ENCODE data around the gene ZIK1. TPM values are rescaled to one million over a fixed set of nuclear protein-coding genes. Genes with fewer than 3 reads are reported as not detected.

The ZIK1 gene
- total RNA-seq = 5.2 and 6.8 TPM in 2 replicates

GRCh38 chr19:57583521-57584416 lies at the start of gene ZIK1:
Gene ZIK1, plus strand, starts transcription at chr19:57584145. Its CDS starts 212 bp downstream, at chr19:57584357.

GRCh38 chr19:57559404-57560025 lies 24.4 kb upstream of the ZIK1 start, which contains the start of gene ZNF550:
Gene ZNF550, minus strand, starts transcription at chr19:57559863. Its CDS starts 181 bp downstream, at chr19:57559682.

GRCh38 chr19:57578487-57579205 lies 5.3 kb upstream of the ZIK1 start, which contains the start of gene ZNF416:
Gene ZNF416, minus strand, starts transcription at chr19:57578911. Its CDS starts 207 bp downstream, at chr19:57578704.

GRCh38 chr19:57599761-57600383 lies 15.9 kb downstream of the ZIK1 start, which contains the start of gene ZNF530:
Gene ZNF530, plus strand, starts transcription at chr19:57599885. Its CDS starts 4,461 bp downstream, at chr19:57604346.

GRCh38 chr19:57613941-57614743 lies 30.2 kb downstream of the ZIK1 start, which contains the start of gene ZNF134:
Gene ZNF134, plus strand, starts transcription at chr19:57614242. Its CDS starts 5,227 bp downstream, at chr19:57619469.

GRCh38 chr19:57632987-57633831 lies 49.3 kb downstream of the ZIK1 start, which contains the start of gene ZNF211:
Gene ZNF211, plus strand, starts transcription at chr19:57633168. Its CDS starts 179 bp downstream, at chr19:57633347.

Other genes starting within 250 kb of the ZIK1 start
- gene ZNF304, start 232.9 kb upstream of the ZIK1 start, total RNA-seq = 9.5 and 10.9 TPM in 2 replicates
- 6.6 and 7.5 TPM in 2 replicates for gene TRAPPC2B, start 220.6 kb upstream of the ZIK1 start, total RNA-seq
- gene ZNF547, start 220.6 kb upstream of the ZIK1 start, total RNA-seq = 3.7 and 3.8 TPM in 2 replicates
- 18.8 and 21.2 TPM in 2 replicates for gene ZNF548, start 194.3 kb upstream of the ZIK1 start, total RNA-seq
- gene ZNF17, start 173.0 kb upstream of the ZIK1 start, total RNA-seq = 13.8 and 14.2 TPM in 2 replicates
- gene ZNF749, start 148.8 kb upstream of the ZIK1 start, total RNA-seq = 10.0 and 15.4 TPM in 2 replicates
- 0.72 and 0.76 TPM in 2 replicates for gene VN1R1, start 127.0 kb upstream of the ZIK1 start, total RNA-seq
- 17.5 and 19.9 TPM in 2 replicates for gene ZNF772, start 106.6 kb upstream of the ZIK1 start, total RNA-seq
- gene ZNF419, start 96.4 kb upstream of the ZIK1 start, total RNA-seq = 13.8 and 13.9 TPM in 2 replicates
- gene ZNF773, start 84.2 kb upstream of the ZIK1 start, total RNA-seq = 13.7 and 22.1 TPM in 2 replicates
- gene ZNF549, start 56.8 kb upstream of the ZIK1 start, total RNA-seq = 6.5 and 7.2 TPM in 2 replicates
- 9.1 and 13.0 TPM in 2 replicates for gene ZNF550, start 24.3 kb upstream of the ZIK1 start, total RNA-seq
- 5.4 and 5.5 TPM in 2 replicates for gene ZNF416, start 5.2 kb upstream of the ZIK1 start, total RNA-seq
- gene ZNF530, start 15.7 kb downstream of the ZIK1 start, total RNA-seq = 2.1 and 2.3 TPM in 2 replicates
- 20.7 and 21.9 TPM in 2 replicates for gene ZNF134, start 30.1 kb downstream of the ZIK1 start, total RNA-seq
- 10.8 and 11.0 TPM in 2 replicates for gene ZNF211, start 49.0 kb downstream of the ZIK1 start, total RNA-seq
- 0.07 TPM in 1 of 2 replicates, not detected in the other for gene ZSCAN4, start 84.8 kb downstream of the ZIK1 start, total RNA-seq
- gene ZNF551, start 97.8 kb downstream of the ZIK1 start, total RNA-seq = 5.3 and 5.7 TPM in 2 replicates
- 7.0 and 8.1 TPM in 2 replicates for gene ZNF154, start 125.1 kb downstream of the ZIK1 start, total RNA-seq
- 9.5 and 11.7 TPM in 2 replicates for gene ZNF671, start 143.5 kb downstream of the ZIK1 start, total RNA-seq
- 13.2 and 14.1 TPM in 2 replicates for gene ZNF776, start 162.7 kb downstream of the ZIK1 start, total RNA-seq
- 13.7 and 15.0 TPM in 2 replicates for gene ZNF586, start 185.5 kb downstream of the ZIK1 start, total RNA-seq
- gene ZNF552, start 230.8 kb downstream of the ZIK1 start, total RNA-seq = 4.3 and 4.4 TPM in 2 replicates
- gene ZNF587B, start 246.2 kb downstream of the ZIK1 start, total RNA-seq = 20.1 and 23.4 TPM in 2 replicates